ENCODE measurements around the gene SAG. TPM values are rescaled to one million over a fixed set of nuclear protein-coding genes. Genes with fewer than 3 reads are reported as not detected.

SAG gene
- total RNA-seq, 4 donors from 2014 or later = not detected

DNA sequence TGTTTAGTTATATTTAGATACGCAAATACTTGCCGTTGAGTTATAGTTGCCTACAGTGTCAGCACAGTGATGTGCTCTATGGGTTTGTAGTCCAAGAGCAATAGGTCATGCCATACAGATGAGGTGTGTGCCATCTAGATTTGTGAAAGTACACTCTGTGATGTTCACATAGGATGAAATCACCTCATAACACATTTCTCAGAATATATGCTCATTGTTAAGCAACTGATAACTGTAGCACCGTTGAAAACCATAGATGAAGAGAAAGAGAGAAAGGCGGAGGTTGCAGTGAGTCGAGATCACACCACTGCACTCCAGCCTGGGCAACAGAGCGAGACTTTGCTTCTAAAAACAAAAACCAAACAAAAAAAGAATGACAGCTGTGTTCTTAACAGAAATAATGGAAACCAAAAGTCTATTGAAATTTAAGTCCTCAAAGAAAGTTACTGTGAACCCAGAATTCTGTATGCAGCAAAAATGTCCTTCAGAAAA lies 56.2 kb downstream of the SAG start:
- intact Hi-C loops (cut with DNase I; ENCODE audit: low total_unique reads) = no loop called here
- Histone ChIP-seq H3K27me3 (no peaks in the 10 kb centered on the region), H3K27ac (no peak overlapping the region), H3K4me3 (no peak overlapping the region), H3K9me3 (no peaks in the 10 kb centered on the region), H3K36me3 (peaks cover 0 to 5% (median 0%) of the 10 kb centered on the region in 4 donors), H3K4me1 (peaks cover 0 to 16% (median 0%) of the 10 kb centered on the region in 4 donors)
- no peak for DNase-seq
- whole genome bisulfite sequencing, 2 donors (ENCODE audit: low coverage in 1 of 2) = 82 to 96% methylated on average over 6 of the region's 6 CpGs
- no peak for TF ChIP-seq EP300 (IDR thresholded peaks at IDR 0.05; ENCODE audit: low read depth)
- no peak for TF ChIP-seq CTCF (IDR thresholded peaks at IDR 0.05)
- TF ChIP-seq POLR2A (IDR thresholded peaks at IDR 0.05) = no peak
- TF ChIP-seq POLR2AphosphoS5 (IDR thresholded peaks at IDR 0.05) = no peak
- in situ Hi-C loops (cut with MboI; ENCODE audit: low pct_ligation_motif_present in 1 of 4, low pct_unique_long_range_greater_than_20kb in 1 of 4, low sequenced_read_pairs in 3 of 4) = no loop called here

- H3K27ac ChIP-seq = no peak overlapping the region
- peaks cover 0 to 5% (median 0%) of the 10 kb centered on the region in 4 donors for H3K36me3 ChIP-seq
- intact Hi-C loops (cut with DNase I; ENCODE audit: low total_unique reads) (no loop called here), in situ Hi-C loops (cut with MboI; ENCODE audit: low pct_ligation_motif_present in 1 of 4, low pct_unique_long_range_greater_than_20kb in 1 of 4, low sequenced_read_pairs in 3 of 4) (no loop called here)
- peaks cover 0 to 14% (median 0%) of the 10 kb centered on the region in 4 donors for H3K4me1 ChIP-seq
- DNase-seq = no peak
- no peaks in the 10 kb centered on the region for H3K27me3 ChIP-seq
- WGBS, 2 donors (ENCODE audit: low coverage in 1 of 2) = 84 to 88% methylated on average over 5 to 6 of the region's 6 CpGs
- H3K4me3 ChIP-seq = no peak overlapping the region
- TF ChIP-seq EP300 (IDR thresholded peaks at IDR 0.05; ENCODE audit: low read depth) (no peak), POLR2AphosphoS5 (IDR thresholded peaks at IDR 0.05) (no peak), CTCF (IDR thresholded peaks at IDR 0.05) (no peak), POLR2A (IDR thresholded peaks at IDR 0.05) (no peak)
- no peaks in the 10 kb centered on the region for H3K9me3 ChIP-seq
Measured at GRCh38 chr2:233365861-233366520, 58.4 kb downstream of the SAG start.

- no peak overlapping the region for H3K4me3 ChIP-seq
- no peak overlapping the region for H3K27ac ChIP-seq
- WGBS, 2 donors (ENCODE audit: low coverage in 1 of 2) = 90 to 100% methylated on average over 2 to 3 of the region's 3 CpGs
- H3K9me3 ChIP-seq = no peaks in the 10 kb centered on the region
- peaks cover 0 to 5% (median 0%) of the 10 kb centered on the region in 4 donors for H3K36me3 ChIP-seq
- no peak for DNase-seq
- no peak for TF ChIP-seq EP300 (IDR thresholded peaks at IDR 0.05; ENCODE audit: low read depth)
- TF ChIP-seq POLR2AphosphoS5 (IDR thresholded peaks at IDR 0.05) = no peak
- no peak for TF ChIP-seq POLR2A (IDR thresholded peaks at IDR 0.05)
- TF ChIP-seq CTCF (IDR thresholded peaks at IDR 0.05) = no peak
- in situ Hi-C loops (cut with MboI; ENCODE audit: low pct_ligation_motif_present in 1 of 4, low pct_unique_long_range_greater_than_20kb in 1 of 4, low sequenced_read_pairs in 3 of 4) = no loop called here
- H3K27me3 ChIP-seq = no peaks in the 10 kb centered on the region
- intact Hi-C loops (cut with DNase I; ENCODE audit: low total_unique reads) = no loop called here
- H3K4me1 ChIP-seq = peaks cover 0 to 9% (median 0%) of the 10 kb centered on the region in 4 donors
Measured at GRCh38 chr2:233367586-233367985, 60.0 kb downstream of the SAG start.

- Histone ChIP-seq H3K4me1 (peaks cover 0 to 9% (median 0%) of the 10 kb centered on the region in 4 donors), H3K4me3 (no peak overlapping the region), H3K9me3 (no peaks in the 10 kb centered on the region), H3K36me3 (peaks cover 0 to 2% (median 0%) of the 10 kb centered on the region in 4 donors), H3K27ac (no peak overlapping the region), H3K27me3 (no peaks in the 10 kb centered on the region)
- intact Hi-C loops (cut with DNase I; ENCODE audit: low total_unique reads) = no loop called here
- in situ Hi-C loops (cut with MboI; ENCODE audit: low pct_ligation_motif_present in 1 of 4, low pct_unique_long_range_greater_than_20kb in 1 of 4, low sequenced_read_pairs in 3 of 4) = no loop called here
- TF ChIP-seq EP300 (IDR thresholded peaks at IDR 0.05; ENCODE audit: low read depth) = no peak
- TF ChIP-seq POLR2A (IDR thresholded peaks at IDR 0.05) = no peak
- no peak for TF ChIP-seq POLR2AphosphoS5 (IDR thresholded peaks at IDR 0.05)
- no peak for TF ChIP-seq CTCF (IDR thresholded peaks at IDR 0.05)
- WGBS, 2 donors (ENCODE audit: low coverage in 1 of 2) = 85 to 87% methylated on average over 5 of the region's 5 CpGs
- no peak for DNase-seq
Measured at GRCh38 chr2:233368756-233369155, 61.1 kb downstream of the SAG start.

Data from transverse colon (tissue), 4 donors.